Esophagus squamous epithelium (tissue), 4 donors: ENCODE results near the gene VASH1.

Experiments used
- POLR2A ChIP-seq, 4 donors: fragments of 450-650 bp; IDR thresholded peaks; one replicate each; pipeline ENCODE4 v1.6.1; 2017; ENCODE audit warnings: antibody characterized with exemption in 4 of 4, mild to moderate bottlenecking in 4 of 4, moderate library complexity in 3 of 4
- TF ChIP-seq, protein P1 (sequence below), 6 experiments: fragments of 450-650 bp in 4 of 6; fragments of 200-600 bp in 2 of 6; sonication (generic) in 2 of 6; IDR thresholded peaks; one replicate each; pipeline ENCODE4 v1.5.1; 2016 to 2019; ENCODE audit warnings: antibody characterized with exemption in 6 of 6, mild to moderate bottlenecking in 4 of 6, moderate library complexity in 4 of 6

GRCh38 chr14:76814726-76815645 lies 53.7 kb downstream of the VASH1 start:
- TF ChIP-seq, protein P1, sequence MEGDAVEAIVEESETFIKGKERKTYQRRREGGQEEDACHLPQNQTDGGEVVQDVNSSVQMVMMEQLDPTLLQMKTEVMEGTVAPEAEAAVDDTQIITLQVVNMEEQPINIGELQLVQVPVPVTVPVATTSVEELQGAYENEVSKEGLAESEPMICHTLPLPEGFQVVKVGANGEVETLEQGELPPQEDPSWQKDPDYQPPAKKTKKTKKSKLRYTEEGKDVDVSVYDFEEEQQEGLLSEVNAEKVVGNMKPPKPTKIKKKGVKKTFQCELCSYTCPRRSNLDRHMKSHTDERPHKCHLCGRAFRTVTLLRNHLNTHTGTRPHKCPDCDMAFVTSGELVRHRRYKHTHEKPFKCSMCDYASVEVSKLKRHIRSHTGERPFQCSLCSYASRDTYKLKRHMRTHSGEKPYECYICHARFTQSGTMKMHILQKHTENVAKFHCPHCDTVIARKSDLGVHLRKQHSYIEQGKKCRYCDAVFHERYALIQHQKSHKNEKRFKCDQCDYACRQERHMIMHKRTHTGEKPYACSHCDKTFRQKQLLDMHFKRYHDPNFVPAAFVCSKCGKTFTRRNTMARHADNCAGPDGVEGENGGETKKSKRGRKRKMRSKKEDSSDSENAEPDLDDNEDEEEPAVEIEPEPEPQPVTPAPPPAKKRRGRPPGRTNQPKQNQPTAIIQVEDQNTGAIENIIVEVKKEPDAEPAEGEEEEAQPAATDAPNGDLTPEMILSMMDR (IDR thresholded peaks at IDR 0.05): no peak
- TF ChIP-seq POLR2A (IDR thresholded peaks at IDR 0.05): no peak
